Measurements from ENCODE around the gene IL6ST.
"Not testable (repeated sequence)": the region's sequence is repeated elsewhere in the genome, so short reads cannot be mapped to it uniquely, and the experiment has no call there.

Gene IL6ST

GRCh38 chr5:55994495-55994997 is at the start of gene IL6ST:
Gene IL6ST (minus strand): TSS chr5:55994963. CDS start chr5:55976278, 18,685 bp downstream.
- no peak for DNase-seq

- DNase-seq = no peak
Measured at GRCh38 chr5:56039985-56040384, 45.2 kb upstream of the IL6ST start.

GRCh38 chr5:56038206-56038605 is 43.4 kb upstream of the IL6ST start:
- DNase-seq = not testable (repeated sequence)

GRCh38 chr5:56037531-56038010 is 42.8 kb upstream of the IL6ST start:
- DNase-seq = no peak

- not testable (repeated sequence) for DNase-seq
Measured at GRCh38 chr5:56035394-56035793, 40.6 kb upstream of the IL6ST start.

GRCh38 chr5:56029871-56030630 is 35.3 kb upstream of the IL6ST start:
- not testable (repeated sequence) for DNase-seq

GRCh38 chr5:56029457-56029856 is 34.7 kb upstream of the IL6ST start:
- no peak for DNase-seq

GRCh38 chr5:56028708-56029107 is 33.9 kb upstream of the IL6ST start:
- DNase-seq = no peak

GRCh38 chr5:56026863-56027300 is 32.1 kb upstream of the IL6ST start:
- DNase-seq = no peak

- no peak for DNase-seq
Measured at GRCh38 chr5:56025151-56025885, 30.6 kb upstream of the IL6ST start.

- no peak for DNase-seq
Measured at GRCh38 chr5:56024810-56025150, 30.0 kb upstream of the IL6ST start.

- no peak for DNase-seq
Measured at GRCh38 chr5:56023296-56023695, 28.5 kb upstream of the IL6ST start.

GRCh38 chr5:56019306-56020272 is 24.8 kb upstream of the IL6ST start:
- no peak for DNase-seq

- DNase-seq = no peak
Measured at GRCh38 chr5:56018832-56019231, 24.1 kb upstream of the IL6ST start.

- not testable (repeated sequence) for DNase-seq
Measured at GRCh38 chr5:56014701-56015100, 19.9 kb upstream of the IL6ST start.

GRCh38 chr5:56013939-56014338 is 19.2 kb upstream of the IL6ST start:
- DNase-seq = not testable (repeated sequence)

GRCh38 chr5:56012281-56012963 is 17.7 kb upstream of the IL6ST start:
- DNase-seq = no peak

- no peak for DNase-seq
Measured at GRCh38 chr5:56011835-56012234, 17.1 kb upstream of the IL6ST start.

GRCh38 chr5:56010431-56010830 is 15.7 kb upstream of the IL6ST start:
- DNase-seq = no peak

GRCh38 chr5:56006600-56006999 is 11.8 kb upstream of the IL6ST start:
- DNase-seq = no peak

GRCh38 chr5:56006094-56006493 is 11.3 kb upstream of the IL6ST start:
- DNase-seq = no peak

GRCh38 chr5:56004874-56005273 is 10.1 kb upstream of the IL6ST start:
- no peak for DNase-seq

All from activated CD4-positive, alpha-beta T cell treated with anti-CD3 and anti-CD28 coated beads for 1 hour (primary cell).